KBM-7 (cell line): ENCODE measurements around the gene NMNAT2.

ENCODE experiments used
- DNase-seq: peaks from one replicate; pipeline ENCODE4 v3.0.0-alpha.2; 2015
- in situ Hi-C: fragments of 300-500 bp; cut with MboI; formaldehyde crosslinking; loops from 2 replicates; pipeline ENCODE4 v1.14.3; 2020; ENCODE audit warnings: low sequenced_read_pairs, low pct_unique_long_range_greater_than_20kb, mixed read lengths

The NMNAT2 gene

GRCh38 chr1:183370399-183371058 is 47.7 kb downstream of the NMNAT2 start:
- in situ Hi-C loops: no loop called here
- DNase-seq: no peak

GRCh38 chr1:183368213-183369108 is 49.7 kb downstream of the NMNAT2 start:
- no peak for DNase-seq
- in situ Hi-C loops: no loop called here

GRCh38 chr1:183366116-183366515 is 52.1 kb downstream of the NMNAT2 start:
- no peak for DNase-seq
- in situ Hi-C loops: no loop called here

DNA sequence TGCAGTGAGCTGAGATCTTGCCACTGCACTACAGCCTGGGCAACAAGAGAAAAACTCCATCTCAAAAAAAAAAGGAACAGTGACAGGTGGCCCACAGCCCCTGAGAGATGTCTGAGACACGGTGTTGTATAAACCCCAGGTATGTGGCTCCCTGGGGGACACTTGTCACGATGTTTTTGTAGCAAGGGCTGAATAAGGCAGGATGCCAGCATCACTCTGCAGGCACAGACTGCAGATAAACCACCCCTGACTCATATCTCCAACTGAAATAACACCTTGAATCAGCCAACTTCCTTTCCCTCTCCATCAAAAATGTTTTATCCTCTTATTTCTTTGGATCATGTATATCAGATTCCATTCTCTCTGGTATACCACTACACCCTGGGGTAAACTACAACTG is 52.5 kb downstream of the NMNAT2 start:
- in situ Hi-C loops: no loop called here
- no peak for DNase-seq

- in situ Hi-C loops: no loop called here
- no peak for DNase-seq
These were observed 53.1 kb downstream of the NMNAT2 start for GRCh38 chr1:183365093-183365492.

GRCh38 chr1:183363972-183364371 is 54.2 kb downstream of the NMNAT2 start:
- no peak for DNase-seq
- in situ Hi-C loops: no loop called here

DNA sequence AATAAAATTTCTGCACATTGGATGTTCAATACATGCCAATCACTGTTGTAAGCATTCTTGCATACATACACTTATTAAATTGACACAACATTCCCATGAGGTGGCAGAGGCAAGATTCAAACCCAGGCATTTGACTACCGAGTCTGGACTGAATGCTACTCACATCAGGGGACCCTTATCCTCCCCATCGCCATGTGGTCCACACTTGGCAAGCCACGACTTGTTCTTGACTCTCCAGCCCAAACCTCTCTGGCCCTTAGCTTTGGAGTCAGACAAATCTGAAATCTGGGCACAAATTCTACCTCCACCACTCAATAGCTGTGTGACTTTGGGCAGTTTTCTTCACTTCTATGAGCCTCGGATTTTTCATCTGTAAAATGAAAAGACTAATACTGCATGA is 57.1 kb downstream of the NMNAT2 start:
- in situ Hi-C loops: no loop called here
- no peak for DNase-seq

DNA sequence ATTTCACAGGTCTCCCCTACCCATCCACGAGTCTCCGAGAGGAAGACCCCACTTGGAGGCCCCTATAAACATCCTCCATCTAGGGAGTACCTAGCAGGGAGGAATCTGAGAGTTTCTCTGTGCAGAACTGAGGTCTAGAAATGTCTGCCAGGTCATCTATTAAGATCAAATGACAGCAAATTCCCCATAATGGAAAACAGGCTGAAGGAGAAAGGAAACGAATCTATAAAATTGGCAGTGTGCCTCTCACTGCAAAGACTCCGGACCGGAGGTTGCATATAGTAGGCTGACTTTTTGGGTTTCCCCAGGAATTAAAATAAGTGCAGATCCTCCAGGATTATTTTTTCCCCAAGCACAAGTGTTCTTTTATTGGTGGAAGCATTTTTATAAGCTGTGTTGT is 57.7 kb downstream of the NMNAT2 start:
- in situ Hi-C loops: no loop called here
- DNase-seq: no peak

GRCh38 chr1:183356534-183357182 is 61.5 kb downstream of the NMNAT2 start:
- in situ Hi-C loops: no loop called here
- no peak for DNase-seq

DNA sequence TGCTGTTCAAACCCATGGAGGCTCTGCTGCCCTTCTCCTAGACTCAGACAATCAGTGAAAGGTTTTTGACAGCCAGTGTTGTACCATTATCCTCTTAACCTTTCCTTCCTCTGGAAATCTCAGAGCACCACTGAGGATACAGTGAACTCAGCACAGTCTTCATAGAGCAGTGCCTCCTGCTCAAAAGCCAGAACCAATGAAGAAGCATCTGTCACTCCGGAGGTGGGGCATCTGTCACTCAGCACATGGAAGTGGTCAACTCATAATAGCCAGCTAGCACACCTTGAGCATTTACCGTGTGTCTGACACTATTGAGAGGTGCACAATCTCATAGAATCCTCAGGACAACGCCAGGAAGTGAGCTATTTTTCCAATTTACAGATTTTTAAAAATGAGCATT is 62.4 kb downstream of the NMNAT2 start:
- DNase-seq: no peak
- in situ Hi-C loops: no loop called here

GRCh38 chr1:183355181-183355580 is 63.0 kb downstream of the NMNAT2 start:
- DNase-seq: no peak
- in situ Hi-C loops: no loop called here

- no peak for DNase-seq
These were observed 64.6 kb downstream of the NMNAT2 start for GRCh38 chr1:183353597-183353996.

DNA sequence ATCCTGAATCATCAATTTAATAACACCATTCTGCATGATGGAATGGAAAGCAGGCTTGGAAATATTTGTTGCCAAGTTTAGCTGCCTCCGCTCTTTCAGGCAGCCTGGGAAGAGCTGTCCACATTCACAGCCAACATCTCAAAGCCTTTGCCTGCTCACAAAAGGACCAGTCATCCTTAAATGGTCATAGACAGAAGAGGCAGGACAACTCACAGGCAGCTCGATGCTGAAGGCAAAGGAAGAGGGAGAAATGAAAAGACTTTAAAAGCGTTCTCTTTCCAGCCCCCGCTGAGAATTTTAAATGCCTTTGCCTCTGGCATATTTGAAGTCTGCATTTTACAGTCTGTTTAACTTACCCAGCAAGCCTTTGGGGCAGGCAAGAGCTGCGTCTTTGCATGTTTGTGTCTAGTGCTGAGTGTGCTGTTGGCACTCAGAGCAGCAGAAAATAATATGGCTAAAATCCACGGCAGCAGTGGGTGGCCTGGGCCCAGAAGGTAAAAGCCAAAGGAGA is 68.9 kb downstream of the NMNAT2 start:
- in situ Hi-C loops: no loop called here
- no peak for DNase-seq

More at GRCh38 chr1:183353597-183353996, 64.6 kb downstream of the NMNAT2 start:
- in situ Hi-C loops: no loop called here

DNA sequence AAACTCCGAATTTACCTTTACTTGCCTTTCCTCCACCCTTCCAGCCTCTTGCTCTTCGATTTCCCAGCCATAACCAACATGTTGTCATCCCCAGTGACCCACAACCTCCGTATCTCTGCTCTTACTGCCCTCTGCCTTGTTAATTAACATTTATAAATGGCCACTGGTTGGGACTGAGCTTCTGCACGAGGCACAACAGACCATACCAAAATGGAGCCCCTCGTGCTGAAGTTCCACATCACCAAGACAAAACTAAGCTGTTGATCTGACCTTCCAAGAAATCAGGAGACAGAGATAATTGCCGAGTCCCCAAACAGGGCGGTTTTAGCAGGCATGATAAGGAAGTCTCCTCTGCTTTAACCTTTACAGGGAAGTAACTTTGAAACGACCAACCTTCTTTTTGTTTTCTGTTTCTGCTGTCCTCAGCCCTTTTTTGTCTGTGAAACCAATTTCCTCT is 71.9 kb downstream of the NMNAT2 start:
- in situ Hi-C loops: no loop called here
- DNase-seq: peak; percentile 60

DNA sequence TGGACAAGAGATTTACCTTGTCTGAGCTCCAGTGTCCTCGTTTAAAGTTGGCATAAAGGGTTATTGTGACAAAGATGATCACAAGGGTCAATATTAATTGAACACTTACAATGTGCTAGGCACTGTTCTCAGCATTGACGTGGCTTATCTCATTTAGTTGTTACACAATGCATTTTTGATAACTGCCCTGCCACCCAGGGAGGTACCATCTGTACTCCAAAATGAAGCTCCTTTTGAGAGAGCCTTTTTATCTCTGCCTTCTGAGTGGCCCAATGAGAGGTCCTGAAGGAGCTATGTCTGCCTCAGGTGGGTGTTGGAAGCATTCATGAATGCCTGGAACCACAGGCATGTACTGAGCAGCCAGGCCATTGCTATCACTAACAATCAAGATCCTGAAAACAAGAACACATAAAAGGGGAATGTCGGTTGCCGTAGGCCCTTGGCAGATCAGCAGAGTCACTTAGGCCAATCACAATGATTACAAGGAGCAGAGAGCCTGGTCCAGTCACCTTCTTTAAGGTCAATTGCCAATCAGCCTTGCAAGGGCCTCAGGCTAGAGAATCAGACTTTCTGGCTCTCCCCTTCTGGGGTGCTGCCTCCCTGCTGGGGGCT is 78.5 kb downstream of the NMNAT2 start:
- no peak for DNase-seq
- in situ Hi-C loops: no loop called here

DNA sequence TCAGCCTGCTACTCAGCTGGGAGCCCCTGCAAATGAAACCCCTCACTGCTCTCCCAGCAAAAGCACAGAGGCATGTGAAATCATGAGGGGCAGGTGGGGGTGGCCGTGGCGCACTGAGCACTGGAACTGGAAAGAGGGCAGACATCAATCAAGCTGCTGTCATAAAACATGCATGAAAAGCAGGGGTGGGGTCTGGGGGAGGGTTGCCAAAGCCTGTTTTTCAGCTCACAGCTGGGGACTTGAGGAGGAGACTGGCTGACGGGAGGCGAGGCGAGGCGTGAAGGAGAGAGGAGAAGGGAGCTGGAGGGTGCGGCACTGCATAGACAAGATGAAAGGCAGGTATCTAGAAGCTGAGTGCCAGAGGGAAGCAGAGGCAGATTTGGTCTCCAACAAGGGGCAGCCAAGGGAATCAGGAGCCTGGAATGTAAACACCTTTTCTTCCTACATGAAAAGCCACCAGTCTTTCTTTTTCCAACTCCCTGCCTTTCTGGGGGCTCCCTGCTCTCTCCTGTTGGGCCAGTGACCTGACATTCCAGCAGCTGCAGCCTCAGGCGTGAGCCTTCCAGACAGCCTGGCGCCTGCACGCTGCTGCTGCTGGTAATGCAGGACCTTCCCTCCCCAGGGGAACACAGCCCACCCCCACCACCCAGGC is 87.0 kb downstream of the NMNAT2 start:
- no peak for DNase-seq
- in situ Hi-C loops: no loop called here

GRCh38 chr1:183330335-183330734 is 87.8 kb downstream of the NMNAT2 start:
- no peak for DNase-seq
- in situ Hi-C loops: no loop called here

DNA sequence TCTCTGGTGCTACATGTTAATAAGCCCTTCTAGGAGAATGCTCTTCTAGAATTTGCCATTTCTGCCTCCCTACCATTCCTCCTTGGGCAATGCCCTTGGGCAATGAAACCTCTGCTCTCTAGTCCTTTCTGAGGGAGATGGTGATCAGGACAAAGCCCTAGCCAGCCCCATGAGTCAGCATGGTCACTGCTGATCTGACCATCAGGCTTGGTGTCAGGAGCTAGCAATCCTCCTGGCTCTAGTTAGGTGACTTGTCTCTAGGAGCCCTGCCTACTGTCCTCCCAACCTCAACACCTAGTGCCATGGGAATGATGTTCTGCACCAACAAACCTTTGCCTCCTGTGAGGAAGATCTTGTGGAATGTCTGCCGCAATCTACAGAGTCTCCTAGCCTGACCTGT is 89.8 kb downstream of the NMNAT2 start:
- no peak for DNase-seq
- in situ Hi-C loops: no loop called here
